Transverse colon (tissue), 4 donors: ENCODE results near the gene RPL19.

Experiments used
- POLR2A ChIP-seq: fragments of 450-650 bp; IDR thresholded peaks from one replicate; pipeline ENCODE4 v1.6.1; 2016; ENCODE audit warnings: antibody characterized with exemption, mild to moderate bottlenecking, moderate library complexity
- POLR2AphosphoS5 ChIP-seq, 3 donors: sonication (generic); formaldehyde crosslinking; IDR thresholded peaks; one replicate each; pipeline ENCODE4 v1.6.1; 2016; ENCODE audit warnings: antibody characterized with exemption in 3 of 3
- TF ChIP-seq, protein P1 (sequence below), 5 experiments: fragments of 200-600 bp in 3 of 5; fragments of 450-650 bp in 2 of 5; sonication (generic) in 3 of 5; IDR thresholded peaks; 1 replicate in 2 of 5; 2 replicates in 3 of 5; pipeline ENCODE4 v1.5.1; 2016 to 2017; ENCODE audit warnings: antibody characterized with exemption in 5 of 5, inconsistent platforms in 3 of 5, mild to moderate bottlenecking in 2 of 5, moderate library complexity in 1 of 5

DNA sequence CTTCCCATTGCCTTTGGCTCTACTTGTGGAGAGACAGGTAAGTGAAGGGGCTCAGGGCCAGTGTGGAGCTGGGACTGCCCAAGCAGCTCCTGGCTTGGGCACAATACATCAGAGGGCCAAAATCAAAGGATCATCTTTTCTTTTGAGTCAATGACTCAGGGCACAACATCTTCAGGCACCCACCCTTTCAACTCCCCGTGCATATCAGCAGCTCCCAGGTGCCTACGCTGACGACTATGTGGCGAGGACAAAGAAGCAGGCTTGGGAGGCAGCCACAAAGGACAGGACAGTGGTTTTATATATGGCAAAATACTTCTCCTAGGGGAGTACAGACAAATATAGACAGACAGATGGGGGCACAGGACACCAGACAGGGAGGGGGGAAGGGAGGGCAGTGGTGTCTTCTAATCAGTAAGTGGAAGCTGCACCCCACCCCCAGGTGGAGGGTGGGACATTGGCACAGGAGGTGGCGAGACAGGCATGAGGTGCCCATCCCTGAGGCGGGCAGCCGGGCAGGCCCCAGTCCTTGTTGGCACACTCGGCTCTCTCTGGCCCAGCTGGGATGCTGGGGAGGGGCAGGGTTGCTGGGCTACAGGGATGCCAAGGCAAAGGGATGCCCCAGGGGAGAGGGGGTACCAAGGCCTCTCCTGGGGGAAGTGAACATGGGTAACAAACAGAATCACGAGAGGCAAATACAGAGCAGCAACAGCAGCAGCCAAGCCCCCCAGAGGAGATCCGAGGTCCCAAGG, 26.4 kb upstream of the RPL19 start:
- TF ChIP-seq POLR2A (no peak), POLR2AphosphoS5 (IDR thresholded peaks at IDR 0.05) (no peak)
- TF ChIP-seq, protein P1, sequence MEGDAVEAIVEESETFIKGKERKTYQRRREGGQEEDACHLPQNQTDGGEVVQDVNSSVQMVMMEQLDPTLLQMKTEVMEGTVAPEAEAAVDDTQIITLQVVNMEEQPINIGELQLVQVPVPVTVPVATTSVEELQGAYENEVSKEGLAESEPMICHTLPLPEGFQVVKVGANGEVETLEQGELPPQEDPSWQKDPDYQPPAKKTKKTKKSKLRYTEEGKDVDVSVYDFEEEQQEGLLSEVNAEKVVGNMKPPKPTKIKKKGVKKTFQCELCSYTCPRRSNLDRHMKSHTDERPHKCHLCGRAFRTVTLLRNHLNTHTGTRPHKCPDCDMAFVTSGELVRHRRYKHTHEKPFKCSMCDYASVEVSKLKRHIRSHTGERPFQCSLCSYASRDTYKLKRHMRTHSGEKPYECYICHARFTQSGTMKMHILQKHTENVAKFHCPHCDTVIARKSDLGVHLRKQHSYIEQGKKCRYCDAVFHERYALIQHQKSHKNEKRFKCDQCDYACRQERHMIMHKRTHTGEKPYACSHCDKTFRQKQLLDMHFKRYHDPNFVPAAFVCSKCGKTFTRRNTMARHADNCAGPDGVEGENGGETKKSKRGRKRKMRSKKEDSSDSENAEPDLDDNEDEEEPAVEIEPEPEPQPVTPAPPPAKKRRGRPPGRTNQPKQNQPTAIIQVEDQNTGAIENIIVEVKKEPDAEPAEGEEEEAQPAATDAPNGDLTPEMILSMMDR (IDR thresholded peaks at IDR 0.05) = no peak
